H9 (cell line): ENCODE results near the gene ZNF213. TPM values are rescaled to one million over a fixed set of nuclear protein-coding genes. Genes with fewer than 3 reads are reported as not detected.

ENCODE experiments used
- DNase-seq: peaks from one replicate; pipeline ENCODE4 v3.0.0-alpha.2; 2017
- H2AFZ ChIP-seq: one replicate; pipeline ENCODE4 v1.6.1; 2013; ENCODE audit warnings: mild to moderate bottlenecking, low read length, control low read depth, moderate library complexity
- H2AK5ac ChIP-seq: 2 replicates; pipeline ENCODE4 v1.6.1; 2013; ENCODE audit warnings: low read length, control low read depth, mixed read lengths; ENCODE audit not compliant: insufficient read length
- H2BK120ac ChIP-seq: one replicate; pipeline ENCODE4 v1.6.1; 2013; ENCODE audit warnings: low read depth, mild to moderate bottlenecking, low read length, control low read depth, inconsistent platforms; ENCODE audit not compliant: poor library complexity, severe bottlenecking
- H2BK12ac ChIP-seq: 2 replicates; pipeline ENCODE4 v1.6.1; 2013; ENCODE audit warnings: low read length, control low read depth, mixed read lengths, low read depth; ENCODE audit not compliant: insufficient read length
- H2BK15ac ChIP-seq: 2 replicates; pipeline ENCODE4 v1.6.1; 2013; ENCODE audit warnings: low read depth, low read length, control low read depth
- H2BK20ac ChIP-seq: one replicate; pipeline ENCODE4 v1.6.1; 2013; ENCODE audit warnings: low read depth, mild to moderate bottlenecking, low read length, control low read depth, inconsistent platforms; ENCODE audit not compliant: poor library complexity, severe bottlenecking
- H2BK5ac ChIP-seq: 2 replicates; pipeline ENCODE4 v1.6.1; 2013; ENCODE audit warnings: low read length, control low read depth, mixed read lengths; ENCODE audit not compliant: insufficient read length
- H3K14ac ChIP-seq: 2 replicates; pipeline ENCODE4 v1.6.1; 2013; ENCODE audit warnings: low read length, control low read depth; ENCODE audit not compliant: insufficient read depth
- H3K18ac ChIP-seq: 2 replicates; pipeline ENCODE4 v1.6.1; 2013; ENCODE audit warnings: low read depth, mild to moderate bottlenecking, mixed read lengths, low read length, control low read depth; ENCODE audit not compliant: insufficient read length
- H3K23ac ChIP-seq: 2 replicates; pipeline ENCODE4 v1.6.1; 2013; ENCODE audit warnings: low read length, control low read depth, mixed read lengths, low read depth; ENCODE audit not compliant: insufficient read length
- H3K23me2 ChIP-seq: 2 replicates; pipeline ENCODE4 v1.6.1; 2013; ENCODE audit warnings: low read depth, mild to moderate bottlenecking, mixed read lengths, low read length, control low read depth; ENCODE audit not compliant: insufficient read length, poor library complexity, severe bottlenecking
- H3K27ac ChIP-seq: 2 replicates; pipeline ENCODE4 v1.5.1; 2013; ENCODE audit warnings: low read length, control low read depth, mixed read lengths, low read depth; ENCODE audit not compliant: insufficient read length
- H3K27me3 ChIP-seq: 2 replicates; pipeline ENCODE4 v1.6.1; 2013; ENCODE audit warnings: low read length, control low read depth, inconsistent platforms; ENCODE audit not compliant: insufficient read depth
- H3K4ac ChIP-seq: 2 replicates; pipeline ENCODE4 v1.6.1; 2013; ENCODE audit warnings: low read depth, mild to moderate bottlenecking, control low read depth, inconsistent platforms, low read length, moderate library complexity
- H3K4me1 ChIP-seq: 2 replicates; pipeline ENCODE4 v1.6.1; 2013; ENCODE audit warnings: low read length, control low read depth, inconsistent platforms; ENCODE audit not compliant: insufficient read depth
- H3K4me2 ChIP-seq: 2 replicates; pipeline ENCODE4 v1.6.1; 2013; ENCODE audit warnings: low read length, control low read depth, mixed read lengths; ENCODE audit not compliant: insufficient read length, insufficient read depth
- H3K56ac ChIP-seq: 2 replicates; pipeline ENCODE4 v1.6.1; 2013; ENCODE audit warnings: low read depth, mild to moderate bottlenecking, mixed read lengths, low read length, control low read depth; ENCODE audit not compliant: insufficient read length
- H3K79me1 ChIP-seq: 2 replicates; pipeline ENCODE4 v1.6.1; 2013; ENCODE audit warnings: low read depth, mild to moderate bottlenecking, moderate library complexity, low read length, control low read depth, inconsistent platforms; ENCODE audit not compliant: insufficient read depth, poor library complexity, severe bottlenecking
- H3K79me2 ChIP-seq: 2 replicates; pipeline ENCODE4 v1.6.1; 2013; ENCODE audit warnings: low read length, control low read depth, inconsistent platforms; ENCODE audit not compliant: insufficient read depth
- H3K9ac ChIP-seq: 2 replicates; pipeline ENCODE4 v1.6.1; 2013; ENCODE audit warnings: low read length, control low read depth, mixed read lengths; ENCODE audit not compliant: insufficient read length; ENCODE audit errors: extremely low read depth
- H3K9me3 ChIP-seq: one replicate; pipeline ENCODE4 v1.6.1; 2013; ENCODE audit warnings: low read depth, low read length, inconsistent platforms; ENCODE audit not compliant: control insufficient read depth
- H3T11ph ChIP-seq: one replicate; pipeline ENCODE4 v1.6.1; 2013; ENCODE audit warnings: mild to moderate bottlenecking, low read length, control low read depth, inconsistent platforms
- H4K20me1 ChIP-seq: one replicate; pipeline ENCODE4 v1.6.1; 2013; ENCODE audit not compliant: control insufficient read depth, insufficient read length, insufficient read depth
- H4K5ac ChIP-seq: 2 replicates; pipeline ENCODE4 v1.6.1; 2013; ENCODE audit warnings: low read depth, mild to moderate bottlenecking, mixed read lengths, low read length, control low read depth; ENCODE audit not compliant: insufficient read length
- H4K8ac ChIP-seq: replicated peaks from 2 replicates; pipeline ENCODE4 v1.6.1; 2013; ENCODE audit warnings: low read length, control low read depth, mixed read lengths, low read depth; ENCODE audit not compliant: insufficient read length
- H4K91ac ChIP-seq: 2 replicates; pipeline ENCODE4 v1.6.1; 2013; ENCODE audit warnings: low read depth, mild to moderate bottlenecking, moderate library complexity, mixed read lengths, low read length, control low read depth; ENCODE audit not compliant: insufficient read length
- H3K27ac Mint-ChIP-seq, 3 experiments: 2 replicates in 2 of 3; 3 replicates in 1 of 3; pipeline ENCODE4 v1.8.0; 2020 to 2021; ENCODE audit warnings: mixed read lengths in 3 of 3, mild to moderate bottlenecking in 1 of 3, moderate library complexity in 1 of 3
- H3K27me3 Mint-ChIP-seq: 2 replicates; pipeline ENCODE4 v1.8.0; 2021; ENCODE audit warnings: low read depth, mild to moderate bottlenecking, moderate library complexity, mixed read lengths
- H3K36me3 Mint-ChIP-seq, 3 experiments: 2 replicates in 2 of 3; 3 replicates in 1 of 3; pipeline ENCODE4 v1.8.0; 2020 to 2021; ENCODE audit warnings: low read depth in 3 of 3, mixed read lengths in 3 of 3; ENCODE audit not compliant: insufficient read depth in 1 of 3
- H3K4me1 Mint-ChIP-seq, 2 experiments: 2 replicates each; pipeline ENCODE4 v1.8.0; 2020; ENCODE audit warnings: mixed read lengths in 2 of 2
- H3K4me3 Mint-ChIP-seq, 2 experiments: 2 replicates in 1 of 2; 3 replicates in 1 of 2; pipeline ENCODE4 v1.8.0; 2020 to 2021; ENCODE audit warnings: mild to moderate bottlenecking in 2 of 2, mixed read lengths in 2 of 2, moderate library complexity in 1 of 2
- H3K9me3 Mint-ChIP-seq, 2 experiments: 2 replicates in 1 of 2; 3 replicates in 1 of 2; pipeline ENCODE4 v1.8.0; 2020; ENCODE audit warnings: mild to moderate bottlenecking in 2 of 2, mixed read lengths in 2 of 2, moderate library complexity in 1 of 2
- CTCF ChIP-seq: fragments of 200-600 bp; sonication (generic); conservative IDR thresholded peaks from 3 replicates; pipeline ENCODE4 v1.8.0; 2021; ENCODE audit warnings: antibody characterized with exemption, mild to moderate bottlenecking
- WGBS: extraction: QIAGEN DNeasy Blood & Tissue Kit; methylation state at CpG from one replicate; pipeline ENCODE4 v1.1.7; 2013; ENCODE audit warnings: missing lambda C conversion rate, low lambda C conversion rate, mixed read lengths; ENCODE audit not compliant: insufficient read length; ENCODE audit errors: extremely low coverage; 5-methylcytosine and 5-hydroxymethylcytosine counted together
- total RNA-seq: library from RNA; stranded (reverse); gene quantifications from 2 replicates; pipeline ENCODE4 v1.2.1, GENCODE V29; 2021

Gene ZNF213
- total RNA-seq, 1 experiment from 2014 or later = 6.4 TPM

DNA sequence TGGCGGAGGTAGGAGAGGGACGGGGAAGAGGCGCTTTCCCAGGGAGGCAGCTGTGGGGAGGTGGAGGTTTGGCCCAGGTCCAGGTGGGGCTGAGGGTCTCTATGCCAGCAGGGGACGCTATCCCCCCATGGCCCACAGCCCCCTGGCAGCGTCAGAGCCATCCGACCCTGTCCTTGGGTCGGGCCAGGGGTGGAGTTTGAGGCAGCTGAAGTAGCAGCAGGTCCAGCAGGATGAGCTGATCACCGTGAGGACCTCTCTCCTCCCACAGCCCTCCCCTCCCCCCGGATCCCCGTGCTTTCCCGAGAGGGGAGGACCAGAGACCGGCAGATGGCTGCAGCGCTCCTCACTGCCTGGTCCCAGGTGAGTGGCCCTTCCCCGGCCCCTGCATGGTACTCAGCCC is 19.3 kb upstream of the ZNF213 start:
- peaks cover 14 to 40% (median 30%) of the 10 kb centered on the region in 3 experiments for H3K36me3 Mint-ChIP-seq
- H3K9me3 ChIP-seq = no peaks in the 10 kb centered on the region
- WGBS = no CpG with 5 or more reads among the region's 14 CpGs
- no peak overlapping the region for H3K56ac ChIP-seq
- H2BK20ac ChIP-seq = no peak overlapping the region
- no peak overlapping the region for H4K5ac ChIP-seq
- H2BK12ac ChIP-seq = no peak overlapping the region
- no peak overlapping the region for H2AK5ac ChIP-seq
- no peak overlapping the region for H2BK120ac ChIP-seq
- no peak overlapping the region for H2BK5ac ChIP-seq
- no peaks in the 10 kb centered on the region for H3K27me3 Mint-ChIP-seq
- no peak overlapping the region for H3K9ac ChIP-seq
- no peak overlapping the region; a peak in 1 of 7 replicates for H3K27ac Mint-ChIP-seq
- H2AFZ ChIP-seq = no peak overlapping the region
- peaks cover 2% of the 10 kb centered on the region for H3K79me1 ChIP-seq
- DNase-seq = peak; percentile 86
- H3K4me2 ChIP-seq = no peak overlapping the region
- peaks cover 9% of the 10 kb centered on the region for H3K23me2 ChIP-seq
- H3K9me3 Mint-ChIP-seq = no peaks in the 10 kb centered on the region
- no peak overlapping the region for H4K8ac ChIP-seq
- H3K23ac ChIP-seq = no peak overlapping the region
- H2BK15ac ChIP-seq = no peak overlapping the region
- H3K14ac ChIP-seq = no peak overlapping the region
- H3K4ac ChIP-seq = no peak overlapping the region
- H3T11ph ChIP-seq = no peak overlapping the region
- no peaks in the 10 kb centered on the region; the same call in 1 of the 2 replicates for H3K79me2 ChIP-seq
- H3K27me3 ChIP-seq = no peaks in the 10 kb centered on the region
- H3K4me1 Mint-ChIP-seq = peaks cover 16 to 20% of the 10 kb centered on the region in 2 experiments
- no peak overlapping the region for H4K91ac ChIP-seq
- no peaks in the 10 kb centered on the region for H3K4me1 ChIP-seq
- no peak overlapping the region for H3K27ac ChIP-seq
- H3K18ac ChIP-seq = no peak overlapping the region
- peak; percentile 51 for TF ChIP-seq CTCF
- H3K4me3 Mint-ChIP-seq = no peak overlapping the region
- no peaks in the 10 kb centered on the region for H4K20me1 ChIP-seq
